AG09319 (cell line): Measurements from ENCODE around the gene ST6GALNAC2.
"Not testable (repeated sequence)": the region's sequence is repeated elsewhere in the genome, so short reads cannot be mapped to it uniquely, and the experiment has no call there.

ENCODE experiments used
- DNase-seq: peaks from one replicate; pipeline ENCODE4 v3.0.0-alpha.2; 2010; ENCODE audit warnings: low read depth; ENCODE audit errors: extremely low read depth
- TF ChIP-seq, protein P1 (sequence below): IDR thresholded peaks from 2 replicates; pipeline ENCODE4 v1.5.1; 2011; ENCODE audit warnings: low read depth, mild to moderate bottlenecking, inconsistent platforms, low read length, moderate library complexity

ST6GALNAC2 gene

DNA sequence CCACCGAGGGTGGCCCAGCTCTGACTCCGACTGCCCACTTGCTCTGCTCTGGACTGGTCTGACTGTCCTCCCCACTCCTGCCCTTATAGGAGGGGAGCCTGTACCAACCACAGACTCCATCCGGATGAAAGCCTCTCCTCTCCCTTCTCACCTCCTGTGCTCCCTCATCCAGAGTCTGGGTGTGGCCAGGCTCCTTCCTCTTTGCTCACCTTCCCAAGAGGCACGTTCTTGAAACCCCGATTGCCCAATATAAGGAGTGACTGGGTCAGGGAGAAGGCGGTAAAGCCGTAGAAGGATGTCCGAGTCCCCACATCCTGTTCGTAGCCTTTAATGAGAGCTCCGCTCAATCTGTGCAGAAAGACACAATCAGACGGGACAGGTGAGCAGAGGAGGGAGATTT lies 40.8 kb upstream of the ST6GALNAC2 start:
- TF ChIP-seq, protein P1, sequence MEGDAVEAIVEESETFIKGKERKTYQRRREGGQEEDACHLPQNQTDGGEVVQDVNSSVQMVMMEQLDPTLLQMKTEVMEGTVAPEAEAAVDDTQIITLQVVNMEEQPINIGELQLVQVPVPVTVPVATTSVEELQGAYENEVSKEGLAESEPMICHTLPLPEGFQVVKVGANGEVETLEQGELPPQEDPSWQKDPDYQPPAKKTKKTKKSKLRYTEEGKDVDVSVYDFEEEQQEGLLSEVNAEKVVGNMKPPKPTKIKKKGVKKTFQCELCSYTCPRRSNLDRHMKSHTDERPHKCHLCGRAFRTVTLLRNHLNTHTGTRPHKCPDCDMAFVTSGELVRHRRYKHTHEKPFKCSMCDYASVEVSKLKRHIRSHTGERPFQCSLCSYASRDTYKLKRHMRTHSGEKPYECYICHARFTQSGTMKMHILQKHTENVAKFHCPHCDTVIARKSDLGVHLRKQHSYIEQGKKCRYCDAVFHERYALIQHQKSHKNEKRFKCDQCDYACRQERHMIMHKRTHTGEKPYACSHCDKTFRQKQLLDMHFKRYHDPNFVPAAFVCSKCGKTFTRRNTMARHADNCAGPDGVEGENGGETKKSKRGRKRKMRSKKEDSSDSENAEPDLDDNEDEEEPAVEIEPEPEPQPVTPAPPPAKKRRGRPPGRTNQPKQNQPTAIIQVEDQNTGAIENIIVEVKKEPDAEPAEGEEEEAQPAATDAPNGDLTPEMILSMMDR, result no peak
- no peak for DNase-seq

DNA sequence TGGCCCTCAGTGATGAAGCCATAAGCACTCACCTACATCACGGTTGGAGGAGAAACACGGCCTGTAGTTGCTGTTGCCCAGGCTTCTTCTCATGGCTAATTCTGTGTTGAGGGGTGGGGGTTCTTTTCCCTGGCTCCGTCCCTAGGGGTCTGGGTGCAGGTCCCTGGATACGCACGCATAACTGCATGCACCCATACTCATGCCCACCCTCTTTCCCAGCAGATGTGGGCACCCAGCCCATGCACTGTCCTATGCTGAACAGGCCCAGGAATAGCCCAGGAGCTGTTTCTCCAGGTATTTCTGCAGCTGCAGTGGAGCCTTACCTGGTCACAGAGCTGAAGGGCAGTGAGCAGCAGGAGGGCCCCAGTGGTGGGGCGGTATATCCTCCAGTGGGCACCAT lies 39.8 kb upstream of the ST6GALNAC2 start:
- TF ChIP-seq, protein P1, result no peak
- no peak for DNase-seq

- DNase-seq, result peak; percentile 30
- TF ChIP-seq, protein P1, result peak; percentile 92
Observed at GRCh38 chr17:76623271-76624146, 37.8 kb upstream of the ST6GALNAC2 start.

GRCh38 chr17:76617838-76618237 lies 32.2 kb upstream of the ST6GALNAC2 start:
- TF ChIP-seq, protein P1, result no peak
- DNase-seq, result no peak

- TF ChIP-seq, protein P1, result no peak
- DNase-seq, result no peak
Observed at GRCh38 chr17:76614912-76615617, 29.4 kb upstream of the ST6GALNAC2 start.

GRCh38 chr17:76614064-76614759 lies 28.6 kb upstream of the ST6GALNAC2 start:
- not testable (repeated sequence) for DNase-seq

DNA sequence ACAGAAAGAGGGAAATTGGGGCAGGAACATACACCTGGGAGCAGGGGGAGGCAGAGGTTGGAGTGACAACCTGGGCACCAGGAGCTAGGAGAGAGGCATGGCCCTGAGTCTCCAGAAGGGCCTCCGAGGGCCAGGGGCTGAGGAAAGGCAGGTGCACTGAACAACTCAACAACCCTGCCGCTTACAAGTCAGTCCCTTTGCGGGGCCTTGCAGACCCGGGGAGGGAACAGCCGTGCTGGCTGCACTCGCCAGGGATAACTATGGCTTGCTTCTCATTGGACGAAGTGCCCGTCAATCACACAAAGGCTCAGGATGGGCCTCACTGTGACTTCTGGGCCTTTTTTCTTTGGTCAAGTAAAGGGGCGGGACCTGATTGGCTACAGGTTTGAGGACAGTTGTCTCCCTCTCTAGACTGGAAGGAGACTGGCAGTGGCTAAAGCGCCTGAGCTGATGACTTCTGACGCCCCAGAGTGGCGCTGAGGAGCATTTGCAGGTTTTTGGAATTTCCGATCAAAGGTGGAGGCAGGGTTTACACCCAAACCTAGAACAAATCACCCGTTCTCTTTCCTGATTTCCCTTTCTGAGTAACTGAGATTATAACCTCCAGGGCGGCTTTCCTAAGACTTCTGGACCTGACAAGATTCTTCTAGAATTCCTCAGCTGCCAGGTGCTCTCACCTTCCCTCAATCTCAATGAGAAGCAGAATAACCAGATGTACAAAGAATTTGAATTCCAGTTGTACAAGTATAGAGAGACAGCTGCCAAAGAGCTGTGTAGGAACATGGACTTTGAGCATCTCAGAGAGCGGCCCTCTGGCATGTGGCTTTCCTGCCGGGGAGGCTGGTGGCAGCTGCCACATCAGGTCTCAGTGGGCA lies 27.6 kb upstream of the ST6GALNAC2 start:
- TF ChIP-seq, protein P1, result no peak
- no peak for DNase-seq
